Liver (tissue), 3 donors: ENCODE measurements around the gene MEN1.

Experiments used
- EGR1 ChIP-seq, 2 donors: IDR thresholded peaks; 2 replicates each; pipeline ENCODE4 v1.6.1; 2016 to 2018; ENCODE audit warnings: antibody characterized with exemption in 2 of 2, low read depth in 2 of 2
- JUND ChIP-seq, 2 donors: IDR thresholded peaks; 2 replicates each; pipeline ENCODE4 v1.6.1; 2016; ENCODE audit warnings: antibody characterized with exemption in 2 of 2
- SP1 ChIP-seq: IDR thresholded peaks from 2 replicates; pipeline ENCODE4 v1.6.1; 2018; ENCODE audit warnings: antibody characterized with exemption, mild to moderate bottlenecking
- TAF1 ChIP-seq: conservative IDR thresholded peaks from 2 replicates; pipeline ENCODE4 v1.6.1; 2016; ENCODE audit warnings: antibody characterized with exemption, mild to moderate bottlenecking
- YY1 ChIP-seq: IDR thresholded peaks from 2 replicates; pipeline ENCODE4 v1.6.1; 2016; ENCODE audit warnings: antibody characterized with exemption, mild to moderate bottlenecking
- TF ChIP-seq, protein P1 (sequence below): fragments of 150-350 bp; IDR thresholded peaks from 2 replicates; pipeline ENCODE4 v1.5.1; 2017; ENCODE audit warnings: improper control_type of control experiment, low read depth, low read length; ENCODE audit not compliant: missing input control
- TF ChIP-seq, protein P2 (sequence below): IDR thresholded peaks from 2 replicates; pipeline ENCODE4 v1.6.1; 2016; ENCODE audit warnings: antibody characterized with exemption
- donor health status: healthy.
- donor health status: healthy.

DNA sequence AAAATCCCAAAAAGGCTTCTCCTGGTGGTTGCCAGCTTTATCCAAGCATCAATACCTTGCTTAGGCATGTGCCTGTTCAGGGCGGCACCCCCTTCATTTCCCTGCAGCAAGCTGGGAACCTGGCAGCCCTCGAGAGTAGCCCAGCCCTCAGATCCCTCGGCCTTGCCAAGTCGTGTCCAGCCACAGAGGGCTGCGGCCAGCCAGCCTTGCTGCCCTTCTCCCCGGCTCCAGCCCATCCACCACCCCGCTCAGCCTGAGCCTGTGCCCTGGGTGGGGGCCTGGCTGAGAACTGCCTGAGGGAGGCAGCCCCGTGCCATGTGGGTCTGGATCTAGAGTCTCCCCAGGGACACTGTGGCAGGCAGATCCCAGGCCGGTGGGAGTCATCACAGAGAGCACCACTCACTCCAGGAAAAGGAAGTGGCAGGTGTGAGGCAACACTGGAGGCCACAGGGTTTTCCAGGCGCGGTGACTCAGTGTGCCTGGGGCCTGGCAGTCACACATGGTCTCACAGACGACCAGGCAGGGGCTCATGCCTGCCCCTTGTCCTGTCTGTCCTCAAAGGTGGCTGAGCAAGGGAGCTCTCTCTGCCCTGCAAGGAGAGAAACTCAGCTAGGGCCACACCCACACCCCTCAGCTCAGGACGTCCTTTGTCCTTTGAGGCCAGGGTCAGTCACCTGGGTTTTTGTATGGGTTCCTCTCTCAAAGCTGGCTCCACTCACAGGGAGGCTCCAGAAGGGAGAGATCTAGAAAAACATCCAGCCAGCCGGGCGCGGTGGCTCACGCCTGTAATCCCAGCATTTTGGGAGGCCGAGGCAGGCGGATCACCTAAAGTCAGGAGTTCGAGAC lies 46.3 kb upstream of the MEN1 start:
- TF ChIP-seq, protein P1, sequence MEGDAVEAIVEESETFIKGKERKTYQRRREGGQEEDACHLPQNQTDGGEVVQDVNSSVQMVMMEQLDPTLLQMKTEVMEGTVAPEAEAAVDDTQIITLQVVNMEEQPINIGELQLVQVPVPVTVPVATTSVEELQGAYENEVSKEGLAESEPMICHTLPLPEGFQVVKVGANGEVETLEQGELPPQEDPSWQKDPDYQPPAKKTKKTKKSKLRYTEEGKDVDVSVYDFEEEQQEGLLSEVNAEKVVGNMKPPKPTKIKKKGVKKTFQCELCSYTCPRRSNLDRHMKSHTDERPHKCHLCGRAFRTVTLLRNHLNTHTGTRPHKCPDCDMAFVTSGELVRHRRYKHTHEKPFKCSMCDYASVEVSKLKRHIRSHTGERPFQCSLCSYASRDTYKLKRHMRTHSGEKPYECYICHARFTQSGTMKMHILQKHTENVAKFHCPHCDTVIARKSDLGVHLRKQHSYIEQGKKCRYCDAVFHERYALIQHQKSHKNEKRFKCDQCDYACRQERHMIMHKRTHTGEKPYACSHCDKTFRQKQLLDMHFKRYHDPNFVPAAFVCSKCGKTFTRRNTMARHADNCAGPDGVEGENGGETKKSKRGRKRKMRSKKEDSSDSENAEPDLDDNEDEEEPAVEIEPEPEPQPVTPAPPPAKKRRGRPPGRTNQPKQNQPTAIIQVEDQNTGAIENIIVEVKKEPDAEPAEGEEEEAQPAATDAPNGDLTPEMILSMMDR, result no peak
- TF ChIP-seq SP1, result no peak
- TF ChIP-seq TAF1, result no peak
- TF ChIP-seq, protein P2, sequence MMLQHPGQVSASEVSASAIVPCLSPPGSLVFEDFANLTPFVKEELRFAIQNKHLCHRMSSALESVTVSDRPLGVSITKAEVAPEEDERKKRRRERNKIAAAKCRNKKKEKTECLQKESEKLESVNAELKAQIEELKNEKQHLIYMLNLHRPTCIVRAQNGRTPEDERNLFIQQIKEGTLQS, result no peak
- TF ChIP-seq JUND (IDR thresholded peaks at IDR 0.05), result no peak
- TF ChIP-seq YY1, result no peak
- no peak for TF ChIP-seq EGR1 (IDR thresholded peaks at IDR 0.05; ENCODE audit: low read depth in 2 of 2)
